GM12864 (cell line): ENCODE measurements around the gene RAD18.

Source experiments
- DNase-seq: peaks from one replicate; pipeline ENCODE4 v3.0.0-alpha.2; 2011; ENCODE audit warnings: low read depth
- H3K4me3 ChIP-seq: 2 replicates; pipeline ENCODE4 v1.5.1; 2011; ENCODE audit warnings: mild to moderate bottlenecking, low read depth, low read length, control low read depth
- CTCF ChIP-seq: IDR thresholded peaks from 2 replicates; pipeline ENCODE4 v1.5.1; 2011; ENCODE audit warnings: low read depth, mild to moderate bottlenecking, moderate library complexity, low read length, control low read depth, inconsistent platforms; ENCODE audit errors: missing control alignments

RAD18 gene

GRCh38 chr3:8863891-8864290 is 99.4 kb downstream of the RAD18 start:
- no peak overlapping the region for H3K4me3 ChIP-seq
- no peak for DNase-seq
- TF ChIP-seq CTCF: no peak

GRCh38 chr3:8857720-8858367 is 105.4 kb downstream of the RAD18 start:
- no peak overlapping the region for H3K4me3 ChIP-seq
- TF ChIP-seq CTCF: no peak
- DNase-seq: no peak

GRCh38 chr3:8856721-8857120 is 106.6 kb downstream of the RAD18 start:
- H3K4me3 ChIP-seq: no peak overlapping the region
- no peak for DNase-seq
- no peak for TF ChIP-seq CTCF

GRCh38 chr3:8856071-8856470 is 107.2 kb downstream of the RAD18 start:
- no peak for DNase-seq
- TF ChIP-seq CTCF: no peak
- H3K4me3 ChIP-seq: no peak overlapping the region

- no peak for TF ChIP-seq CTCF
- DNase-seq: no peak
- H3K4me3 ChIP-seq: no peak overlapping the region
These were observed 108.6 kb downstream of the RAD18 start for GRCh38 chr3:8854656-8855055.

- H3K4me3 ChIP-seq: no peak overlapping the region
- DNase-seq: no peak
- TF ChIP-seq CTCF: no peak
These were observed 110.2 kb downstream of the RAD18 start for GRCh38 chr3:8853081-8853480.

GRCh38 chr3:8852511-8852910 is 110.8 kb downstream of the RAD18 start:
- no peak overlapping the region for H3K4me3 ChIP-seq
- DNase-seq: no peak
- no peak for TF ChIP-seq CTCF
